Activated CD4-positive, alpha-beta T cell treated with anti-CD3 and anti-CD28 coated beads, Interleukin-2, Interleukin-4, amounts not matched to agents 100 ng/mL and 50 ng/mL, durations not matched to agents 16 hours and 8 hours (primary cell): ENCODE measurements around the gene GPI.

Experiments used
- DNase-seq: peaks from one replicate; pipeline ENCODE4 v3.0.0-alpha.2; 2020; ENCODE audit warnings: low spot score

GPI gene

GRCh38 chr19:34404109-34404909 lies 39.3 kb downstream of the GPI start, which contains the start of gene PDCD2L:
TSS of gene PDCD2L (plus strand) at chr19:34404399. CDS start at chr19:34404431, 32 bp downstream.
- DNase-seq = peak; percentile 94

GRCh38 chr19:34405892-34406660 lies 41.1 kb downstream of the GPI start:
- no peak for DNase-seq

- no peak for DNase-seq
These were observed 43.4 kb downstream of the GPI start for GRCh38 chr19:34408411-34408810.

GRCh38 chr19:34409189-34410164 lies 44.5 kb downstream of the GPI start:
- DNase-seq = no peak

DNA sequence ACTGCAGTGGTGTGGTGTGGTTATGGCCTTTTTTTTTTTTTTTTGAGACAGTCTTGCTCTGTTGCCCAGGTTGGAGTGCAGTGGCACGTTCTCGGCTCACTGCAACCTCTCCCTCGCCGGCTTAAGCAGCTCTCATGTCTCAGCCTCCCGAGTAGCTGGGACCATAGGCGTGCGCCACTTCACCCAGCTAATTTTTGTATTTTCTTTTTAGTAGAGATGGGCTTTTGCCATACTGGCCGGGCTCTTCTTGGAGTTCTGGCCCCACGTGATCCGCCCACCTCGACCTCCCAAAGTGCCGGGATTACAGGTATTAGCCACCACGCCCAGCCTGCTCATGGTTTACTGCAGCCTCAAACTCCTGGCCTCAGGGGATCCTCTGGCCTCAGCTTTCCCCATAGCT lies 46.2 kb downstream of the GPI start:
- no peak for DNase-seq

GRCh38 chr19:34416021-34416545 lies 51.1 kb downstream of the GPI start:
- no peak for DNase-seq

GRCh38 chr19:34418300-34418699 lies 53.3 kb downstream of the GPI start:
- DNase-seq = no peak

DNA sequence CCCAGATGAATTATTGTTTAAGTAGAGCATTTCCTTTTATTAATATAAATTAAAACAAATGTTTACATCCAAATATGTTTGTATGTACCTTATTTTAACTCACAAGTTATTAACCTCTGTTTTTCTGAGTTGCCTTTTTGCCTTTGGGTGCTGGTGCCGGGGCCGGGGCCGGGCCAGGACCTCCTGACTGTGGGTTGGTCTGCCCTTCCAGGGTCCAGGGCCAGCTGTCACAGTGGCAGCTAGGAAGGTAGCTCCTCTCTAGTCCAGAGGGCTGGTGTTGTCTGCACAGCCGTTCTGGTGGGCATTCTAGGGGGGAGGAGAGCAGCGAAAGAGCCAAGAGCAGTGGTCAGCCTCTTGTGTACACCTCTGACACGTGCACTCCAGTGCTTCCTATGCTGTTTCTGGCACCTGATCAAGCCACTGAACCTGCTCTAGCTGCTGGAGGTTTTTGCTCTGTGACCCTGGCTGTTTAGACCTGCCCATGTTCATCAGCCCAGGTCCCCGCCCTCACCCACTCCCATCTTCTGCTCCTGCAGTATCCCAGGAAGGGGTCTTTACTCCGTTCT lies 61.2 kb downstream of the GPI start:
- no peak for DNase-seq

DNA sequence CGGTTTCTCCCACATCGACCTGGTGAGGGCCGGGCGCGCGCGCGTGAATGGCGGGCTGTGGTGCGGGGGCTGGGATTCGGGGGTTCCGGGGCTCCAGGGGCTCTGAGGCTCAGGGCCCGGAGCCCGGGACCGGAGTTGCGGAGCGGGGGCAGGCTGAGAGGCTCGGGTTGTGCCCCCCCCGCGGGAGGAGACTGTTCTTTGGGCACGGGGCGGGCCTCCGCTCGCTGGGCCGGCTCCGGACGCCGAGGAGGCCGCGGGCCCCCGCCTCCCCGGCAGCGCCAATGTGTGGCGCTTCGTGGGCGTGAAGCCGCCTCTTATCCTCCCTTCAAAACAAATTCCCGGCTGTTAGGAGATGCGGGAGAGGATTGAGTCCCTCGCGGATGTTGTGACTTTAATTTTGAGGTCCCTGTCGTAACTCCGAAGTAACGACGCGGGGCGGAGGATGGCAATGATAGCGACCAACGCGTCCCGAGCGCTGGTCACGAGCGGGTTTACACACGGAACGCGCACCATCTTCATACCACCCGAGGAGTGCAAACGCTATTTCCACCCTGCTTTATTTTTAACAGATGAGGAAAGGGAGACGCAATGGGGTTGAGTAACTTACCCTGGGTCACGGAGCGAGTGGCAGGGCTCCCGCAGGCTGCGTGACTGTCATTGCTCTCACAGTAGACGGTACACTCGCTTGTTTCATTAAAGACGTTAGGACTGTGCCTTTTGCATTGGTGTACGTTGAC lies 63.7 kb downstream of the GPI start:
- peak; percentile 28 for DNase-seq

- DNase-seq = no peak
These were observed 64.6 kb downstream of the GPI start for GRCh38 chr19:34429553-34429952.

DNA sequence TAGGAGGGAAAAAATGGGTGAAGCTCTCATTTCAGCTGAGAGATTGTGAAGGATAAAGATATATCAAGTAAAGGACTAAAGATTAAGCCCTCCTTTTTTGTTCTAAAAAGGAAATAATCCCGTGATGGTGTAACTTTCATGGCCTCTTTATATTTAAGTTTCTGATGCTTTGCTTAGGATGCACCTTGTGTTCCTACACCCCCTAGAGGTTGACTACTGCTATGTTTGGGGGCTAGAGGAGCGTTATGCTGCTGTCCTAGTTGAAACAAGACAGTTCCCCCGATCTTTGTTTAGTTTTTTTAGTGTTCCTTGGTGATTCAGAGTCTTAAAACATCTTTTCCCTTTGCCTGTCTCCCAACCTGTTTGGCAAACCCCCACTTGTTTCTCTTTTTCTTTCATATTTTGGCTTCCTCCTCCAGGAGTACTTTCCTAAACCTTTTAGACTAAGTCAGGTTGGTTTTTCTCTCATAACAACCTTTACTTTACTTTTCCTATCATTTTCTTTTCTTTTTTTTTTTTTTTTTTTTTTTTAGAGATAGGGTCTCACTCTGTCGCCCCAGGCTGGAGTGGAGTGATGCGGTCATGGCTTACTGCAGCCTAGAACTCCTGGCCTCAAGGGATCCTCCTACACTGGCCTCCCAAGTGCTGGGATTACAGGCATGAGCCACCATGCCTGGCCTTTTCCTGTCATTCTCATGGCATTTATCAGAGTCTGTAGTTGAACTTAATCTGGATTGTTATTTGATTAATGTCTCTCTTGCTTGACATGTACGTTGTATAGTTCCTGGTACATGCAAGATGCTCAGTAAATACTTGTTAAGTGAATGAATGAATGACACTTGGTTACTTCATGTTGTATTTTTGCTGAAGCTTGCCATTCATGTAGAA lies 66.0 kb downstream of the GPI start:
- DNase-seq = peak; percentile 73

- DNase-seq = no peak
These were observed 66.8 kb downstream of the GPI start for GRCh38 chr19:34431681-34432402.

- DNase-seq = no peak
These were observed 67.8 kb downstream of the GPI start for GRCh38 chr19:34432797-34433196.

- DNase-seq = no peak
These were observed 71.7 kb downstream of the GPI start for GRCh38 chr19:34436716-34437115.

DNA sequence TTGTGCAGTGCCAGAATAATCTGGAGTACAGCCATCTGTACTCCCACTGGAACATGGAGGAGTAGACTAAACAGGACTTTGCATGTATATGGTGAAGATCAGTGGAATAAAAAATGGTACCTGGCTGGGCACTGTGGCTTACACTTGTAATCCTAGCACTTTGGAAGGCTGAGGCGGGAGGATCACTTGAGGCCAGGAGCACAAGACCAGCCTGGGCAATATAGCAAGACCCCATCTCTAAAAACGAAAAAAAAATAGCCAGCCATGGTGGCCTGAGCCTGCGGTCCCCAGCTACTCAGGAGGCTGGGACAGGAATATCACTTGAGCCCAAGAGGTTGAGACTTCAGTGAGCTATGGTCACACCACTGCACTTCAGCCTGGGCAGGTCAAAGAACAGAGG lies 83.2 kb downstream of the GPI start:
- no peak for DNase-seq
